ENCODE data around the gene ATP1A1. TPM values are rescaled to one million over a fixed set of nuclear protein-coding genes. Genes with fewer than 3 reads are reported as not detected.
A peak's percentile ranks its signal among the peaks of the same experiment; 100 is the strongest.

ATP1A1 gene
- total and polyA plus RNA-seq, 8 donors = 191 to 731 (median 235) TPM

GRCh38 chr1:116325922-116326321 is 47.1 kb upstream of the ATP1A1 start:
- no peak for ATAC-seq
- H3K36me3 ChIP-seq = no peaks in the 10 kb centered on the region
- no peak overlapping the region for H3K4me3 ChIP-seq
- no peaks in the 10 kb centered on the region for H3K9me3 ChIP-seq
- TF ChIP-seq CTCF (IDR thresholded peaks at IDR 0.05) = no peak
- H3K27ac ChIP-seq = peak overlapping the region in 1 of 2 donors; percentile 6
- no peaks in the 10 kb centered on the region for H3K4me1 ChIP-seq
- intact Hi-C loops (cut with DNase I) = no loop called here
- H3K27me3 ChIP-seq = no peaks in the 10 kb centered on the region
- DNase-seq = no peak

GRCh38 chr1:116326486-116326885 is 46.6 kb upstream of the ATP1A1 start:
- intact Hi-C loops (cut with DNase I) = no loop called here
- Histone ChIP-seq H3K4me1 (no peaks in the 10 kb centered on the region), H3K36me3 (no peaks in the 10 kb centered on the region), H3K27ac (peak overlapping the region in 1 of 2 donors; percentile 6), H3K9me3 (no peaks in the 10 kb centered on the region), H3K27me3 (no peaks in the 10 kb centered on the region), H3K4me3 (no peak overlapping the region)
- ATAC-seq = no peak
- DNase-seq = no peak
- TF ChIP-seq CTCF (IDR thresholded peaks at IDR 0.05) = no peak

GRCh38 chr1:116328671-116329070 is 44.4 kb upstream of the ATP1A1 start:
- no peak for DNase-seq
- no peak for TF ChIP-seq CTCF (IDR thresholded peaks at IDR 0.05)
- H3K36me3 ChIP-seq = no peaks in the 10 kb centered on the region
- no peaks in the 10 kb centered on the region for H3K27me3 ChIP-seq
- no peaks in the 10 kb centered on the region for H3K9me3 ChIP-seq
- H3K27ac ChIP-seq = no peak overlapping the region
- intact Hi-C loops (cut with DNase I) = no loop called here
- ATAC-seq = no peak
- H3K4me1 ChIP-seq = peaks cover 0 to 2% of the 10 kb centered on the region in 2 donors
- H3K4me3 ChIP-seq = no peak overlapping the region

GRCh38 chr1:116329524-116330341 is 43.3 kb upstream of the ATP1A1 start:
- Histone ChIP-seq H3K4me1 (peaks cover 0 to 7% of the 10 kb centered on the region in 2 donors), H3K27me3 (no peaks in the 10 kb centered on the region), H3K27ac (peak overlapping the region in 1 of 2 donors; percentile 54), H3K9me3 (no peaks in the 10 kb centered on the region), H3K36me3 (no peaks in the 10 kb centered on the region), H3K4me3 (no peak overlapping the region)
- ATAC-seq = no peak
- no peak for DNase-seq
- TF ChIP-seq CTCF (IDR thresholded peaks at IDR 0.05) = no peak
- intact Hi-C loops (cut with DNase I) = no loop called here

GRCh38 chr1:116330342-116330652 is 42.7 kb upstream of the ATP1A1 start:
- DNase-seq (no peak), ATAC-seq (peak; percentile 77)
- Histone ChIP-seq H3K27me3 (no peaks in the 10 kb centered on the region), H3K9me3 (no peaks in the 10 kb centered on the region), H3K4me1 (peaks cover 0 to 7% of the 10 kb centered on the region in 2 donors), H3K4me3 (no peak overlapping the region), H3K36me3 (no peaks in the 10 kb centered on the region), H3K27ac (peak overlapping the region in 1 of 2 donors; percentile 54)
- TF ChIP-seq CTCF (IDR thresholded peaks at IDR 0.05) = no peak
- intact Hi-C loops (cut with DNase I) = no loop called here
